HG03439 (cell line): ENCODE results near the gene SPACDR.

Experiments
- ATAC-seq: cut with Tn5 transposase; IDR thresholded peaks from one replicate; pipeline ENCODE4 v1.9.1; 2021; ENCODE audit warnings: mild to moderate bottlenecking, moderate library complexity; ENCODE audit not compliant: unreplicated experiment

The SPACDR gene

GRCh38 chr7:100486111-100486636 is 22.1 kb upstream of the SPACDR start:
- ATAC-seq: no peak

- ATAC-seq: no peak
These were observed 21.4 kb upstream of the SPACDR start for GRCh38 chr7:100485471-100485876.

- no peak for ATAC-seq
These were observed 20.6 kb upstream of the SPACDR start for GRCh38 chr7:100484673-100485045.

GRCh38 chr7:100483722-100484672 is 19.9 kb upstream of the SPACDR start, which contains the start of gene NYAP1:
NYAP1 (plus strand) TSS chr7:100483927; CDS start chr7:100485312, 1,385 bp downstream.
- ATAC-seq: no peak

- ATAC-seq: peak; percentile 51
These were observed 19.1 kb upstream of the SPACDR start for GRCh38 chr7:100483090-100483721.

- no peak for ATAC-seq
These were observed 18.6 kb upstream of the SPACDR start for GRCh38 chr7:100482728-100483089.

- ATAC-seq: no peak
These were observed 17.4 kb upstream of the SPACDR start for GRCh38 chr7:100481466-100481865.

- ATAC-seq: peak; percentile 52
These were observed 15.0 kb upstream of the SPACDR start, which contains the start of gene TSC22D4 for GRCh38 chr7:100478958-100479660. TSC22D4 (minus strand) TSS chr7:100479214; CDS start chr7:100478038, 1,176 bp downstream.

GRCh38 chr7:100477871-100478267 is 13.8 kb upstream of the SPACDR start:
- ATAC-seq: no peak

- no peak for ATAC-seq
These were observed 13.1 kb upstream of the SPACDR start for GRCh38 chr7:100476903-100477870.

- ATAC-seq: no peak
These were observed 12.2 kb upstream of the SPACDR start for GRCh38 chr7:100476101-100476780.

- ATAC-seq: no peak
These were observed 11.5 kb upstream of the SPACDR start for GRCh38 chr7:100475549-100475948.

- ATAC-seq: no peak
These were observed 8.9 kb upstream of the SPACDR start for GRCh38 chr7:100472854-100473499.

GRCh38 chr7:100472121-100472851 is 8.2 kb upstream of the SPACDR start:
- no peak for ATAC-seq

- ATAC-seq: no peak
These were observed 7.0 kb upstream of the SPACDR start for GRCh38 chr7:100471021-100471420.

- no peak for ATAC-seq
These were observed 5.4 kb upstream of the SPACDR start for GRCh38 chr7:100469227-100470044.

- no peak for ATAC-seq
These were observed 3.7 kb upstream of the SPACDR start for GRCh38 chr7:100467638-100468373.
